Activated CD4-positive, alpha-beta T cell treated with anti-CD3 and anti-CD28 coated beads, Interleukin-2, amount 10 ng/mL, durations not matched to agents 7 days and 5 days (primary cell): ENCODE data around the gene ITPKB. TPM values are rescaled to one million over a fixed set of nuclear protein-coding genes. Genes with fewer than 3 reads are reported as not detected.

Experiments
- CTCF ChIA-PET: fragments of 350-600 bp; sonication (Branson Sonifier 250); formaldehyde crosslinking; loops from one replicate; lab custom pipeline; 2021; ENCODE audit warnings: antibody characterized with exemption; lab: Charles Lee
- POLR2A ChIA-PET: fragments of 350-600 bp; sonication (Branson Sonifier 250); formaldehyde crosslinking; loops from one replicate; lab custom pipeline; 2021; ENCODE audit warnings: antibody characterized with exemption; lab: Charles Lee
- DNase-seq: peaks from one replicate; pipeline ENCODE4 v3.0.0-alpha.2; 2020
- H3K27ac Mint-ChIP-seq: one replicate; pipeline ENCODE4 v1.8.0; 2021; ENCODE audit warnings: mild to moderate bottlenecking, moderate library complexity, mixed read lengths
- H3K27me3 Mint-ChIP-seq: one replicate; pipeline ENCODE4 v1.8.0; 2021; ENCODE audit warnings: mixed read lengths
- H3K36me3 Mint-ChIP-seq: one replicate; pipeline ENCODE4 v1.8.0; 2021; ENCODE audit warnings: low read depth, mixed read lengths
- H3K4me1 Mint-ChIP-seq: one replicate; pipeline ENCODE4 v1.8.0; 2021; ENCODE audit warnings: mixed read lengths
- H3K4me3 Mint-ChIP-seq: one replicate; pipeline ENCODE4 v1.8.0; 2021; ENCODE audit warnings: mild to moderate bottlenecking, moderate library complexity, mixed read lengths
- H3K9me3 Mint-ChIP-seq: one replicate; pipeline ENCODE4 v1.8.0; 2021; ENCODE audit warnings: mixed read lengths
- total RNA-seq, 2 experiments: library from RNA; stranded (reverse); gene quantifications; one replicate each; pipeline ENCODE4 v1.2.3, GENCODE V29; 2021

ITPKB gene
- total RNA-seq, 2 experiments from 2014 or later = 61.1 to 64.0 TPM

DNA sequence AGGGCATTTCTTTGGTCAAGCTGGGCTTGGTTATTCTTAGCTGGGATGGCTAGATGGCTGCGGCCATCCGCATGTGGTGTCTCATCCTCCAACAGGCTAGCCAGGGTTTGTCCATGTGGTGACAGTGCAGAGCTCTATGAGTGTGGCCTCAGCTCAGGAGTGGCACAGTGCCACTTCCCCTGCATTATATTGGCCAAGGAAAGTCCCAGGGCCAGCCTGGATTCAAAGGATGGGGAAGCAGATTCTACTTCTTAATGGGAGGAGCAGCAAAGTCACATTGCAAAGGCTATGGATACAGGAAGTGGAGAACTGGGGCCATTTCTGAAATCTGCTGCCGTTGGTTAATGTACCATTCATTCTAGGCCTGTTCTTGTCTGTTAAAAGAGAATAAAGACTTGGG, 156.1 kb downstream of the ITPKB start:
- ChIA-PET POLR2A (no interaction called here), CTCF (interaction anchor here (1.0 kb wide), 1 partner anchor 21 kb away, joined by 3 read pairs; no protein-coding TSS in a partner anchor)
- no peak overlapping the region for H3K27ac Mint-ChIP-seq
- H3K4me1 Mint-ChIP-seq = no peaks in the 10 kb centered on the region
- no peak overlapping the region for H3K4me3 Mint-ChIP-seq
- DNase-seq = no peak
- H3K9me3 Mint-ChIP-seq = no peaks in the 10 kb centered on the region
- no peaks in the 10 kb centered on the region for H3K36me3 Mint-ChIP-seq
- H3K27me3 Mint-ChIP-seq = no peaks in the 10 kb centered on the region

Other genes with a start within 250 kb of the ITPKB start
- not detected for gene STUM, start 190.5 kb downstream of the ITPKB start, total RNA-seq
- 1 to 10 TPM; 2.0 to 2.9 TPM for gene PSEN2, start 131.3 kb upstream of the ITPKB start, total RNA-seq
- gene COQ8A, start 201.0 kb upstream of the ITPKB start, total RNA-seq = 10 to 100 TPM; 22.6 to 25.5 TPM